Right lobe of liver (tissue), 4 donors: ENCODE results near the gene C6orf136.

Experiments
- POLR2A ChIP-seq: fragments of 450-650 bp; IDR thresholded peaks from one replicate; pipeline ENCODE4 v1.6.1; 2017; ENCODE audit warnings: antibody characterized with exemption, mild to moderate bottlenecking
- TF ChIP-seq, protein P1 (sequence below), 4 donors: fragments of 200-600 bp in 3 of 4; fragments of 450-650 bp in 1 of 4; IDR thresholded peaks; one replicate each; pipeline versions ENCODE4 v1.5.1 to v1.8.0; 2016 to 2022; ENCODE audit warnings: antibody characterized with exemption in 4 of 4, mild to moderate bottlenecking in 2 of 4
- donor health status: DM: no; HTN: no; CAD: no.
- donor health status: DM: no; HTN: no; CAD: no.
- donor health status: DM: no; HTN: yes; CAD: no.

- TF ChIP-seq, protein P1, sequence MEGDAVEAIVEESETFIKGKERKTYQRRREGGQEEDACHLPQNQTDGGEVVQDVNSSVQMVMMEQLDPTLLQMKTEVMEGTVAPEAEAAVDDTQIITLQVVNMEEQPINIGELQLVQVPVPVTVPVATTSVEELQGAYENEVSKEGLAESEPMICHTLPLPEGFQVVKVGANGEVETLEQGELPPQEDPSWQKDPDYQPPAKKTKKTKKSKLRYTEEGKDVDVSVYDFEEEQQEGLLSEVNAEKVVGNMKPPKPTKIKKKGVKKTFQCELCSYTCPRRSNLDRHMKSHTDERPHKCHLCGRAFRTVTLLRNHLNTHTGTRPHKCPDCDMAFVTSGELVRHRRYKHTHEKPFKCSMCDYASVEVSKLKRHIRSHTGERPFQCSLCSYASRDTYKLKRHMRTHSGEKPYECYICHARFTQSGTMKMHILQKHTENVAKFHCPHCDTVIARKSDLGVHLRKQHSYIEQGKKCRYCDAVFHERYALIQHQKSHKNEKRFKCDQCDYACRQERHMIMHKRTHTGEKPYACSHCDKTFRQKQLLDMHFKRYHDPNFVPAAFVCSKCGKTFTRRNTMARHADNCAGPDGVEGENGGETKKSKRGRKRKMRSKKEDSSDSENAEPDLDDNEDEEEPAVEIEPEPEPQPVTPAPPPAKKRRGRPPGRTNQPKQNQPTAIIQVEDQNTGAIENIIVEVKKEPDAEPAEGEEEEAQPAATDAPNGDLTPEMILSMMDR (IDR thresholded peaks at IDR 0.05) = no peak
- TF ChIP-seq POLR2A = no peak
Measured at GRCh38 chr6:30684386-30685156, 37.6 kb downstream of the C6orf136 start.
